ENCODE data around the gene CKAP4. TPM values are rescaled to one million over a fixed set of nuclear protein-coding genes. Genes with fewer than 3 reads are reported as not detected.

CKAP4 gene
- total and polyA plus RNA-seq, 9 of the 15 experiments (the other 6 are each of a cell fraction or from before 2014, with no cell fraction given), result 0.08 to 0.20 TPM; not detected in 7

Small RNA genes within 50 kb of the gene (small RNA-seq; reads per million reads assigned to genes)
- not detected for gene RNU7-94P

Other genes starting within 250 kb of the CKAP4 start
- not detected in 2 replicates for gene NUAK1, start 109.1 kb downstream of the CKAP4 start, total RNA-seq (2014; rRNA removed)
- gene NUAK1, start 109.1 kb downstream of the CKAP4 start, total RNA-seq (2014; rRNA removed; fragmentation: Illumina TruSeq; extraction: Trizol), result not detected in 2 replicates
- not detected in 2 replicates for gene NUAK1, start 109.1 kb downstream of the CKAP4 start, total RNA-seq (2015; rRNA removed; fragmentation: Illumina TruSeq; extraction: Trizol)
- gene NUAK1, start 109.1 kb downstream of the CKAP4 start, total RNA-seq (2021), result 0.02 TPM in 2 replicates
- gene NUAK1, start 109.1 kb downstream of the CKAP4 start, polyA plus RNA-seq (2011; rRNA removed), result not detected in 2 replicates
- gene NUAK1, start 109.1 kb downstream of the CKAP4 start, polyA plus RNA-seq (2014; fragmentation: Illumina TruSeq; extraction: Trizol), result not detected in 2 replicates
- not detected for gene NUAK1, start 109.1 kb downstream of the CKAP4 start, polyA plus RNA-seq (2014; fragmentation: Nextera tagmentation; extraction: Ambion mirVana)
- not detected in 2 replicates for gene NUAK1, start 109.1 kb downstream of the CKAP4 start, polyA plus RNA-seq (2014; rRNA removed)
- 1.6 and 2.3 TPM in 2 replicates for gene TCP11L2, start 54.7 kb upstream of the CKAP4 start, total RNA-seq (2014; rRNA removed)
- gene TCP11L2, start 54.7 kb upstream of the CKAP4 start, total RNA-seq (2014; rRNA removed; fragmentation: Illumina TruSeq; extraction: Trizol), result 2.3 and 3.8 TPM in 2 replicates
- gene TCP11L2, start 54.7 kb upstream of the CKAP4 start, total RNA-seq (2015; rRNA removed; fragmentation: Illumina TruSeq; extraction: Trizol), result 0.53 and 0.83 TPM in 2 replicates
- gene TCP11L2, start 54.7 kb upstream of the CKAP4 start, total RNA-seq (2021), result 2.4 and 4.0 TPM in 2 replicates
- 3.7 and 4.5 TPM in 2 replicates for gene TCP11L2, start 54.7 kb upstream of the CKAP4 start, polyA plus RNA-seq (2011; rRNA removed)
- 1.3 and 2.1 TPM in 2 replicates for gene TCP11L2, start 54.7 kb upstream of the CKAP4 start, polyA plus RNA-seq (2014; fragmentation: Illumina TruSeq; extraction: Trizol)
- gene TCP11L2, start 54.7 kb upstream of the CKAP4 start, polyA plus RNA-seq (2014; fragmentation: Nextera tagmentation; extraction: Ambion mirVana), result 1 to 10 TPM in 1 of 2 experiments, under 1 TPM in 1; 0.39 to 1.3 TPM
- 0.86 and 1.6 TPM in 2 replicates for gene TCP11L2, start 54.7 kb upstream of the CKAP4 start, polyA plus RNA-seq (2014; rRNA removed)
- 13.3 and 13.7 TPM in 2 replicates for gene POLR3B, start 109.7 kb upstream of the CKAP4 start, total RNA-seq (2014; rRNA removed)
- 14.4 and 14.6 TPM in 2 replicates for gene POLR3B, start 109.7 kb upstream of the CKAP4 start, total RNA-seq (2014; rRNA removed; fragmentation: Illumina TruSeq; extraction: Trizol)
- gene POLR3B, start 109.7 kb upstream of the CKAP4 start, total RNA-seq (2015; rRNA removed; fragmentation: Illumina TruSeq; extraction: Trizol), result 13.3 and 15.4 TPM in 2 replicates
- 14.6 and 15.0 TPM in 2 replicates for gene POLR3B, start 109.7 kb upstream of the CKAP4 start, total RNA-seq (2021)
- gene POLR3B, start 109.7 kb upstream of the CKAP4 start, polyA plus RNA-seq (2011; rRNA removed), result 7.9 and 12.1 TPM in 2 replicates
- gene POLR3B, start 109.7 kb upstream of the CKAP4 start, polyA plus RNA-seq (2014; fragmentation: Illumina TruSeq; extraction: Trizol), result 15.6 and 17.9 TPM in 2 replicates
- 10 to 100 TPM in 1 of 2 experiments, 1 to 10 TPM in 1; 7.6 to 16.5 TPM for gene POLR3B, start 109.7 kb upstream of the CKAP4 start, polyA plus RNA-seq (2014; fragmentation: Nextera tagmentation; extraction: Ambion mirVana)
- gene POLR3B, start 109.7 kb upstream of the CKAP4 start, polyA plus RNA-seq (2014; rRNA removed), result 11.2 and 13.2 TPM in 2 replicates

Measured in K562 (cell line).